ENCODE data around the gene CHD3. TPM values are rescaled to one million over a fixed set of nuclear protein-coding genes. Genes with fewer than 3 reads are reported as not detected.

CHD3 gene
- total and polyA plus RNA-seq, 10 of the 15 experiments (the other 5 are each of a cell fraction or from before 2014, with no cell fraction given), result 1.4 to 86.8 (median 39.1) TPM

DNA sequence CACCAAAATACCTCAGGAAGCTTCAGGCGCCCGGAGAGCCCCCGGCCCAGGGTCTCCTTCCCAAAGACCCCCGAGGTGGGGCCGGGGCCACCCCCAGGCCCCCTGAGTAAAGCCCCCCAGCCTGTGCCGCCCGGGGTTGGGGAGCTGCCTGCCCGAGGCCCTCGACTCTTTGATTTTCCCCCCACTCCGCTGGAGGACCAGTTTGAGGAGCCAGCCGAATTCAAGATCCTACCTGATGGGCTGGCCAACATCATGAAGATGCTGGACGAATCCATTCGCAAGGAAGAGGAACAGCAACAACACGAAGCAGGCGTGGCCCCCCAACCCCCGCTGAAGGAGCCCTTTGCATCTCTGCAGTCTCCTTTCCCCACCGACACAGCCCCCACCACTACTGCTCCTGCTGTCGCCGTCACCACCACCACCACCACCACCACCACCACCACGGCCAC, 40.4 kb upstream of the CHD3 start (continued):
- TF ChIP-seq, protein P1, sequence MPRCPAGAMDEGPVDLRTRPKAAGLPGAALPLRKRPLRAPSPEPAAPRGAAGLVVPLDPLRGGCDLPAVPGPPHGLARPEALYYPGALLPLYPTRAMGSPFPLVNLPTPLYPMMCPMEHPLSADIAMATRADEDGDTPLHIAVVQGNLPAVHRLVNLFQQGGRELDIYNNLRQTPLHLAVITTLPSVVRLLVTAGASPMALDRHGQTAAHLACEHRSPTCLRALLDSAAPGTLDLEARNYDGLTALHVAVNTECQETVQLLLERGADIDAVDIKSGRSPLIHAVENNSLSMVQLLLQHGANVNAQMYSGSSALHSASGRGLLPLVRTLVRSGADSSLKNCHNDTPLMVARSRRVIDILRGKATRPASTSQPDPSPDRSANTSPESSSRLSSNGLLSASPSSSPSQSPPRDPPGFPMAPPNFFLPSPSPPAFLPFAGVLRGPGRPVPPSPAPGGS (IDR thresholded peaks at IDR 0.05; ENCODE audit: borderline replicate concordance, insufficient read depth, low read depth, low read length, poor library complexity, severe bottlenecking), result no peak
- no peak for TF ChIP-seq RAD51 (IDR thresholded peaks at IDR 0.05)
- no peak for TF ChIP-seq RBBP5 (conservative IDR thresholded peaks at IDR 0.05)
- no peak for TF ChIP-seq MYC (IDR thresholded peaks at IDR 0.05; ENCODE audit: insufficient read depth, insufficient read length, insufficient replicate concordance, low read length, severe bottlenecking)
- no peak for TF ChIP-seq SRF (IDR thresholded peaks at IDR 0.05; ENCODE audit: low read depth in 2 of 2, low read length in 2 of 2)
- no peak for TF ChIP-seq EZH2 (IDR thresholded peaks at IDR 0.05; ENCODE audit: borderline replicate concordance, control insufficient read depth, low read depth, low read length)
- no peak for TF ChIP-seq CREM (IDR thresholded peaks at IDR 0.05; ENCODE audit: low read depth)
- TF ChIP-seq NRF1 (conservative IDR thresholded peaks at IDR 0.05; ENCODE audit: low read depth, low read length), result no peak
- no peak for TF ChIP-seq IKZF1 (conservative IDR thresholded peaks at IDR 0.05)

DNA sequence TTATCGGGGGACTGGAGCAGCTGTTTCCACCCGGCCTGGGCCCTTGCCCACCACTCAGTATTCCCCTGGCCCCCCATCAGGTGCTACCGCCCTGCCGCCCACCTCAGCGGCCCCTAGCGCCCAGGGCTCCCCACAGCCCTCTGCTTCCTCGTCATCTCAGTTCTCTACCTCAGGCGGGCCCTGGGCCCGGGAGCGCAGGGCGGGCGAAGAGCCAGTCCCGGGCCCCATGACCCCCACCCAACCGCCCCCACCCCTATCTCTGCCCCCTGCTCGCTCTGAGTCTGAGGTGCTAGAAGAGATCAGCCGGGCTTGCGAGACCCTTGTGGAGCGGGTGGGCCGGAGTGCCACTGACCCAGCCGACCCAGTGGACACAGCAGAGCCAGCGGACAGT, 39.9 kb upstream of the CHD3 start:
- Histone ChIP-seq H3K4me3 (no peak overlapping the region), H3K9ac (ENCODE audit: control insufficient read depth, insufficient read depth, low read length) (no peak overlapping the region), H3K36me3 (ENCODE audit: control insufficient read depth in 2 of 2, insufficient read depth in 2 of 2, low read length in 1 of 2) (peaks cover 12 to 29% of the 10 kb centered on the region in 2 experiments; a peak in 3 of 4 replicates), H4K20me1 (ENCODE audit: control insufficient read depth, insufficient read depth) (no peaks in the 10 kb centered on the region; the same call in 1 of the 2 replicates), H2AFZ (ENCODE audit: control insufficient read depth, low read depth, low read length) (no peak overlapping the region), H3K27ac (ENCODE audit: control insufficient read depth, insufficient read depth) (no peak overlapping the region), H3K27me3 (replicated peaks in 1 of 2; ENCODE audit: control insufficient read depth in 2 of 2, insufficient read depth in 2 of 2, low read length in 1 of 2) (no peaks in the 10 kb centered on the region), H3K4me2 (ENCODE audit: control insufficient read depth, insufficient read depth) (no peak overlapping the region), H3K79me2 (ENCODE audit: control insufficient read depth, insufficient read depth, low read length) (peaks cover 18% of the 10 kb centered on the region), H3K9me3 (replicated peaks; ENCODE audit: control insufficient read depth, insufficient read depth, low read length) (no peaks in the 10 kb centered on the region), H3K4me1 (ENCODE audit: control insufficient read depth, insufficient read depth, low read length) (peaks cover 21% of the 10 kb centered on the region)
- BruUV-seq (replicated peaks), result no TSS peak
- intact Hi-C loops (cut with micrococcal nuclease; ENCODE audit: unreplicated experiment) (no loop called here), in situ Hi-C loops (cut with MboI) (no loop called here)
- CTCF ChIA-PET, result interaction anchor here (5.7 kb wide), 1 partner anchor 15 kb away, joined by 57 read pairs; the partner anchor contains the start of gene KDM6B
- 91% methylated on average over 14 of the region's 21 CpGs for WGBS (ENCODE audit: insufficient coverage, insufficient replicate concordance, low lambda C conversion rate, missing lambda C conversion rate)
- ATAC-seq, result no peak
- no peak for FAIRE-seq
- SMC1A ChIA-PET (ENCODE audit: uncharacterized antibody, unreplicated experiment), result no interaction called here
- RAD21 ChIA-PET (ENCODE audit: unreplicated experiment), result no interaction called here
- POLR2A ChIA-PET, result interaction anchor here (0.5 to 0.6 kb wide), 2 partner anchors 82 to 188 kb away, joined by 4 to 7 read pairs; no protein-coding TSS in a partner anchor
- no peak for DNase-seq (ENCODE audit: low read depth, low spot score)
- TF ChIP-seq, protein P2, sequence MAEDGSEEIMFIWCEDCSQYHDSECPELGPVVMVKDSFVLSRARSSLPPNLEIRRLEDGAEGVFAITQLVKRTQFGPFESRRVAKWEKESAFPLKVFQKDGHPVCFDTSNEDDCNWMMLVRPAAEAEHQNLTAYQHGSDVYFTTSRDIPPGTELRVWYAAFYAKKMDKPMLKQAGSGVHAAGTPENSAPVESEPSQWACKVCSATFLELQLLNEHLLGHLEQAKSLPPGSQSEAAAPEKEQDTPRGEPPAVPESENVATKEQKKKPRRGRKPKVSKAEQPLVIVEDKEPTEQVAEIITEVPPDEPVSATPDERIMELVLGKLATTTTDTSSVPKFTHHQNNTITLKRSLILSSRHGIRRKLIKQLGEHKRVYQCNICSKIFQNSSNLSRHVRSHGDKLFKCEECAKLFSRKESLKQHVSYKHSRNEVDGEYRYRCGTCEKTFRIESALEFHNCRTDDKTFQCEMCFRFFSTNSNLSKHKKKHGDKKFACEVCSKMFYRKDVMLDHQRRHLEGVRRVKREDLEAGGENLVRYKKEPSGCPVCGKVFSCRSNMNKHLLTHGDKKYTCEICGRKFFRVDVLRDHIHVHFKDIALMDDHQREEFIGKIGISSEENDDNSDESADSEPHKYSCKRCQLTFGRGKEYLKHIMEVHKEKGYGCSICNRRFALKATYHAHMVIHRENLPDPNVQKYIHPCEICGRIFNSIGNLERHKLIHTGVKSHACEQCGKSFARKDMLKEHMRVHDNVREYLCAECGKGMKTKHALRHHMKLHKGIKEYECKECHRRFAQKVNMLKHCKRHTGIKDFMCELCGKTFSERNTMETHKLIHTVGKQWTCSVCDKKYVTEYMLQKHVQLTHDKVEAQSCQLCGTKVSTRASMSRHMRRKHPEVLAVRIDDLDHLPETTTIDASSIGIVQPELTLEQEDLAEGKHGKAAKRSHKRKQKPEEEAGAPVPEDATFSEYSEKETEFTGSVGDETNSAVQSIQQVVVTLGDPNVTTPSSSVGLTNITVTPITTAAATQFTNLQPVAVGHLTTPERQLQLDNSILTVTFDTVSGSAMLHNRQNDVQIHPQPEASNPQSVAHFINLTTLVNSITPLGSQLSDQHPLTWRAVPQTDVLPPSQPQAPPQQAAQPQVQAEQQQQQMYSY (CRISPR knock-in tag; IDR thresholded peaks at IDR 0.05), result no peak
- TF ChIP-seq ZNF24 (IDR thresholded peaks at IDR 0.05) (no peak), JUND (IDR thresholded peaks at IDR 0.05; ENCODE audit: low read depth, low read length) (no peak)
- TF ChIP-seq, protein P1 (IDR thresholded peaks at IDR 0.05; ENCODE audit: borderline replicate concordance, insufficient read depth, low read depth, low read length, poor library complexity, severe bottlenecking), result no peak

Measured in GM12878 (cell line).